Transverse colon (tissue), 4 donors: ENCODE measurements around the gene ATP1B1.

Experiments used
- EP300 ChIP-seq: sonication (generic); formaldehyde crosslinking; IDR thresholded peaks from one replicate; pipeline ENCODE4 v1.6.1; 2017; ENCODE audit warnings: antibody characterized with exemption, low read depth
- POLR2A ChIP-seq: fragments of 450-650 bp; IDR thresholded peaks from one replicate; pipeline ENCODE4 v1.6.1; 2016; ENCODE audit warnings: antibody characterized with exemption, mild to moderate bottlenecking, moderate library complexity
- POLR2AphosphoS5 ChIP-seq, 3 donors: sonication (generic); formaldehyde crosslinking; IDR thresholded peaks; one replicate each; pipeline ENCODE4 v1.6.1; 2016; ENCODE audit warnings: antibody characterized with exemption in 3 of 3
- TF ChIP-seq, protein P1 (sequence below), 5 experiments: fragments of 200-600 bp in 3 of 5; fragments of 450-650 bp in 2 of 5; sonication (generic) in 3 of 5; IDR thresholded peaks; 1 replicate in 2 of 5; 2 replicates in 3 of 5; pipeline ENCODE4 v1.5.1; 2016 to 2017; ENCODE audit warnings: antibody characterized with exemption in 5 of 5, inconsistent platforms in 3 of 5, mild to moderate bottlenecking in 2 of 5, moderate library complexity in 1 of 5

DNA sequence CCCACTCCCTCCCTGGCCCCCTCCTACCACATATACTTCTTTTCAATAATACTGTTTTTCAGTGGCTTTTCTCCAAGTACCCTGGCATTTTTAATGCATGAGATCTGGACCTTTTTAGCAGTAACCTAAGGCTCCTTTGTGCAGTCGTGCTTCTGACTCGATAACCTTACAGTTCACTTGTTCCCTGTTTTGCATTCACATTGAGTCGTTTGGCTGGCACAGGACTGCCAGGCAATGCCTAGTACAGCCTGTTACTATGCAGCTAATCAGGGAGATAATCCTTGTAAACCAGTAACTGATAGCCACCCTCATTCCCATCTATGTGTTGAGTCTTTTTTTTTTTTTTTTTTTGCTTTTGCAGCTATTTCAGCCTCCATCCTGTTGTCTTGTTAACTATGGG lies 3.7 kb downstream of the ATP1B1 start:
- TF ChIP-seq, protein P1, sequence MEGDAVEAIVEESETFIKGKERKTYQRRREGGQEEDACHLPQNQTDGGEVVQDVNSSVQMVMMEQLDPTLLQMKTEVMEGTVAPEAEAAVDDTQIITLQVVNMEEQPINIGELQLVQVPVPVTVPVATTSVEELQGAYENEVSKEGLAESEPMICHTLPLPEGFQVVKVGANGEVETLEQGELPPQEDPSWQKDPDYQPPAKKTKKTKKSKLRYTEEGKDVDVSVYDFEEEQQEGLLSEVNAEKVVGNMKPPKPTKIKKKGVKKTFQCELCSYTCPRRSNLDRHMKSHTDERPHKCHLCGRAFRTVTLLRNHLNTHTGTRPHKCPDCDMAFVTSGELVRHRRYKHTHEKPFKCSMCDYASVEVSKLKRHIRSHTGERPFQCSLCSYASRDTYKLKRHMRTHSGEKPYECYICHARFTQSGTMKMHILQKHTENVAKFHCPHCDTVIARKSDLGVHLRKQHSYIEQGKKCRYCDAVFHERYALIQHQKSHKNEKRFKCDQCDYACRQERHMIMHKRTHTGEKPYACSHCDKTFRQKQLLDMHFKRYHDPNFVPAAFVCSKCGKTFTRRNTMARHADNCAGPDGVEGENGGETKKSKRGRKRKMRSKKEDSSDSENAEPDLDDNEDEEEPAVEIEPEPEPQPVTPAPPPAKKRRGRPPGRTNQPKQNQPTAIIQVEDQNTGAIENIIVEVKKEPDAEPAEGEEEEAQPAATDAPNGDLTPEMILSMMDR (IDR thresholded peaks at IDR 0.05), result no peak
- TF ChIP-seq EP300 (no peak), POLR2A (no peak), POLR2AphosphoS5 (IDR thresholded peaks at IDR 0.05) (no peak)
